Spleen (tissue), 7 donors: ENCODE results near the gene ADA.
"Not testable (repeated sequence)": the region's sequence is repeated elsewhere in the genome, so short reads cannot be mapped to it uniquely, and the experiment has no call there.

Experiments
- POLR2AphosphoS5 ChIP-seq, 3 donors: sonication (generic); formaldehyde crosslinking; IDR thresholded peaks; one replicate each; pipeline ENCODE4 v1.5.1; 2017; ENCODE audit warnings: antibody characterized with exemption in 3 of 3
- TF ChIP-seq, protein P1 (sequence below), 11 experiments: fragments of 200-600 bp in 7 of 11; fragments of 450-650 bp in 4 of 11; sonication (generic) in 4 of 11; IDR thresholded peaks in 8 of 11; conservative IDR thresholded peaks in 3 of 11; 1 replicate in 7 of 11; 2 replicates in 4 of 11; pipeline versions ENCODE4 v1.4.0 to v1.8.0; 2016 to 2021; ENCODE audit warnings: antibody characterized with exemption in 11 of 11, inconsistent platforms in 4 of 11, mild to moderate bottlenecking in 1 of 11
- donor health status: DM: no; HTN: no; CAD: no; lungs with moderate emphysema.
- donor health status: DM: no; HTN: no; CAD: no.
- donor health status: DM: no; HTN: no; CAD: no.

DNA sequence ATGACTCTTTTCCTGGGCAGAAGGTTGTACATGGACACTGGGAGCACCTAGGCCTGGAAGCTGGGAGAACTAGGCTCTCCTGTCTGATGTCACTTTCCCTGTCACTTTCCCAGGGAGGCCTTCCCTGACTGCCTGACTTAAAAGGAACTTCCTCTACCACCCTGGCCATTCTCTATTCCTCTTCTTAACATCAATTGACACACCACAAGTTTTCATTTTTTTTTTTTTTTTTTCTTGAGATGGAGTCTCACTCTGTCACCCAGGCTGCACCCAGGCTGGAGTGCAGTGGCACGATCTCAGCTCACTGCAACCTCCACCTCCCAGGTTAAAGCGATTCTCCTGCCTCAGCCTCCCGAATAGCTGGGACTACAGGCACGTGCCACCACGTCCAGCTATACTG, 45.5 kb upstream of the ADA start:
- not testable (repeated sequence) for TF ChIP-seq POLR2AphosphoS5 (IDR thresholded peaks at IDR 0.05)
- TF ChIP-seq, protein P1, sequence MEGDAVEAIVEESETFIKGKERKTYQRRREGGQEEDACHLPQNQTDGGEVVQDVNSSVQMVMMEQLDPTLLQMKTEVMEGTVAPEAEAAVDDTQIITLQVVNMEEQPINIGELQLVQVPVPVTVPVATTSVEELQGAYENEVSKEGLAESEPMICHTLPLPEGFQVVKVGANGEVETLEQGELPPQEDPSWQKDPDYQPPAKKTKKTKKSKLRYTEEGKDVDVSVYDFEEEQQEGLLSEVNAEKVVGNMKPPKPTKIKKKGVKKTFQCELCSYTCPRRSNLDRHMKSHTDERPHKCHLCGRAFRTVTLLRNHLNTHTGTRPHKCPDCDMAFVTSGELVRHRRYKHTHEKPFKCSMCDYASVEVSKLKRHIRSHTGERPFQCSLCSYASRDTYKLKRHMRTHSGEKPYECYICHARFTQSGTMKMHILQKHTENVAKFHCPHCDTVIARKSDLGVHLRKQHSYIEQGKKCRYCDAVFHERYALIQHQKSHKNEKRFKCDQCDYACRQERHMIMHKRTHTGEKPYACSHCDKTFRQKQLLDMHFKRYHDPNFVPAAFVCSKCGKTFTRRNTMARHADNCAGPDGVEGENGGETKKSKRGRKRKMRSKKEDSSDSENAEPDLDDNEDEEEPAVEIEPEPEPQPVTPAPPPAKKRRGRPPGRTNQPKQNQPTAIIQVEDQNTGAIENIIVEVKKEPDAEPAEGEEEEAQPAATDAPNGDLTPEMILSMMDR (IDR thresholded peaks at IDR 0.05 in 8 of 11, conservative IDR thresholded peaks at IDR 0.05 in 3 of 11): not testable (repeated sequence)
